Activated naive CD8-positive, alpha-beta T cell (primary cell): ENCODE data around the gene ESRRG.

Source experiments
- H3K27ac Mint-ChIP-seq: one replicate; pipeline ENCODE4 v1.8.0; 2021; ENCODE audit warnings: mixed read lengths
- H3K27me3 Mint-ChIP-seq: one replicate; pipeline ENCODE4 v1.8.0; 2021; ENCODE audit warnings: mixed read lengths
- H3K36me3 Mint-ChIP-seq: one replicate; pipeline ENCODE4 v1.8.0; 2021; ENCODE audit warnings: mixed read lengths
- H3K4me1 Mint-ChIP-seq: one replicate; pipeline ENCODE4 v1.8.0; 2021; ENCODE audit warnings: low read depth, mixed read lengths
- H3K4me3 Mint-ChIP-seq: one replicate; pipeline ENCODE4 v1.8.0; 2021; ENCODE audit warnings: mild to moderate bottlenecking, mixed read lengths
- H3K9me3 Mint-ChIP-seq: one replicate; pipeline ENCODE4 v1.8.0; 2021; ENCODE audit warnings: low read depth, mixed read lengths

ESRRG gene

DNA sequence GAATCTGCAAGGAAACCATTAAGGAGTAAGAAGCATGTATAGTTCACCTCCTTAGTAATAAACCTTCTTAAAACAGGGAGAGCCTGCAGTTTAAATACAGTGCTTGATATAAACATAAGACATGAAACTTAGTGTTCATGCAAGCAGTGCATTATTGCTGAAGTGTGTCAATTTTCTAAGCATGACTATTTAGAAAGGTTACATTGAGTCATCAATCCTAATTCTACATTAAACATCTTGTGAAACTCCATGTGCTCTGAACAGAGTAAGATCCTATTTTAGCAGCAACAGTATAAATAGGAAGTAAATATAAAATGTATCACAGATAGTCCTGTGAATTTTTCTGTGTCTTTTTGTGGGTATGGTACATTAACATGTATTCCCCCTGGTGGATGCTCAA lies 135.5 kb downstream of the ESRRG start:
- no peak overlapping the region for H3K27ac Mint-ChIP-seq
- peaks cover 20% of the 10 kb centered on the region for H3K9me3 Mint-ChIP-seq
- no peak overlapping the region for H3K4me3 Mint-ChIP-seq
- no peaks in the 10 kb centered on the region for H3K27me3 Mint-ChIP-seq
- no peaks in the 10 kb centered on the region for H3K4me1 Mint-ChIP-seq
- peaks cover 3% of the 10 kb centered on the region for H3K36me3 Mint-ChIP-seq

- H3K9me3 Mint-ChIP-seq = peaks cover 3% of the 10 kb centered on the region
- no peaks in the 10 kb centered on the region for H3K27me3 Mint-ChIP-seq
- H3K27ac Mint-ChIP-seq = no peak overlapping the region
- H3K4me3 Mint-ChIP-seq = no peak overlapping the region
- no peaks in the 10 kb centered on the region for H3K4me1 Mint-ChIP-seq
- H3K36me3 Mint-ChIP-seq = no peaks in the 10 kb centered on the region
Observed at GRCh38 chr1:216582151-216582550, 141.1 kb downstream of the ESRRG start.

DNA sequence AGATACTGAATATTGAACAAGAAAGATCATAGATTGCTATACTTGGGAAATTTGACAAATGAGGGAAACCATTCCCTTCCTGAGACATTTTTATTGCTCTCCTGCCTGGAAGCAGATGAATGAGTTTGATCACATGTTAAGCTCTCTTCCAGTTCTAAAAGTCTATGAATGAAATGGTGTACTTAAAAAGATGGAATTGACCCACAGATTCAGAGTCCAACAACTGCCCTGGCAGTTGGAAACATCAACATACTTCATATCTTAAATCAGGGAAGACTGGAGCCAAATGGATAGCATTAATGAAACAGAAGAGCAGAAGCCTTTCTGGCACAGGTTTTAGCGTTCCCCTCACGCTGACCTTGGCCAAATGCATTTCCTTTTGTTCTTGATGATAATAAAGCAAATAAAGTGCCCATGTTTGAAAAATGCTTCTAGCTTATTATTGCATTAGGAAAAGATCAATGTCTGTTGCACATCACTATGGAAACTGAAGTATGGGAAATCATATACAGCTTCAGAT lies 142.6 kb downstream of the ESRRG start:
- Mint-ChIP-seq H3K4me3 (no peak overlapping the region), H3K27ac (no peak overlapping the region), H3K27me3 (no peaks in the 10 kb centered on the region), H3K36me3 (no peaks in the 10 kb centered on the region), H3K9me3 (peaks cover 3% of the 10 kb centered on the region), H3K4me1 (no peaks in the 10 kb centered on the region)

GRCh38 chr1:216576234-216576937 lies 146.8 kb downstream of the ESRRG start:
- Mint-ChIP-seq H3K9me3 (no peaks in the 10 kb centered on the region), H3K4me3 (no peak overlapping the region), H3K36me3 (no peaks in the 10 kb centered on the region), H3K27ac (no peak overlapping the region), H3K27me3 (no peaks in the 10 kb centered on the region), H3K4me1 (no peaks in the 10 kb centered on the region)

DNA sequence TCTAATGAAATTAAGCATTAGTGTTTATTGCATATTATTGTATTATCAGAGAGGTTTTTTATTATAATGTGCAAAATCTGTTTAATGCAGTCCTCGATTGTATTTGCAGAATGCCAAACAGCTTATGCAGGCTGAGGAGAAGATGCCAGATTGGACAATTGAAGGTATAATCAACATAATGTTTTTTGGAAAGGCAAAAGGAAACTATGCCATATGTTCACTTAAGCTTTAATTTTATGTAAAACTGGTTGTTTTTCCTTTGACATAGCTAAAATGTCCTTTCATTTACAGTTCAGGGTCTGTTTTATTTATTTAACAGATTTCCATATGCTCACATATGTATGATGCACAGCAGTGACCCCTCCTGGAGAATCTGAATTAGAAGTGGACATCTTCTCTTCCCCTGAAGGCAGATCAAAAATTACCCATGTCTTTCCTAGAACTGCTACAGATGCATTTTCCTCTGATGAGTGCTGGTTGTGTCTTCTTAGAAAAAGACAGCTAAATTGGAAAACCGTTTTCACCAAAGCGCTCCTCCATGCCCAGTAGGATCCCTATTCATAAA lies 156.5 kb downstream of the ESRRG start:
- Mint-ChIP-seq H3K4me3 (no peak overlapping the region), H3K27ac (no peak overlapping the region), H3K36me3 (no peaks in the 10 kb centered on the region), H3K4me1 (no peaks in the 10 kb centered on the region), H3K27me3 (no peaks in the 10 kb centered on the region), H3K9me3 (no peaks in the 10 kb centered on the region)

DNA sequence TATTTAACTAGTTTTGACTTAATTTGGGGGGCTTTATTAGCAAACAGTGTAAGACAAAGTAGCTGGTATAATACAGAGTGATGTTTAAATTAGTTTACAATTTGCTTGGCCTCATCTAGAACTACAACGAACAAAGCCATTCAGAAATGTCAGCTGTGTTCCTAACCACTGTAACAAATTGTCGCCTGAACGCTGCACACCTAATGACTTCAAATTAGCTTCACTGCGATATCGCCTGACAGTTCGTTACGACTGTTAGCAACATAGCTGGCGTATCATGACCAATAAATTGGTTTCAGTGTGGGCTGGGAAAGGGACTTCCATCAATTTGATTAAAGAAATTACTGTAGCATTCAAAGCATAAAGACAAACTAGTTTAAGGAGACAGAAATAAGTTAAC lies 160.1 kb downstream of the ESRRG start:
- Mint-ChIP-seq H3K4me3 (no peak overlapping the region), H3K27ac (no peak overlapping the region), H3K36me3 (no peaks in the 10 kb centered on the region), H3K9me3 (no peaks in the 10 kb centered on the region), H3K4me1 (no peaks in the 10 kb centered on the region), H3K27me3 (no peaks in the 10 kb centered on the region)

DNA sequence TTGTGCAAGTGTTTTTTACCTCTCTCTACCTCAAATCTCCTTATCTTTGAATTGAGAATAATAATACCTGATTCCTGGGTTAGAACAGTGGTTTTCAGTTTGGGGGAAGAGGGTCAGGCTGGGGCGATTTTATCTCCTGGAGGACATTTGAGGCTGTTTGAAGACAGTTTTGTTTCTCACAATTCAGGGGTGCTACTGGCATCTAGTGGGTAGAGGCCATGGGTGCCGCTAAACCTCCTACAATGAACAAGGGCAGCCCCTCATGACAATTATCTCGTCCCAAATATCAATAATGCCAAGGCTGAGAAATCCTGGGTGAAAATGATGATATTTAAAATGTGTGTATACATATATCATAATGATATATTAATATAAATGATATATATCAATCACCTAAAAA lies 160.8 kb downstream of the ESRRG start:
- Mint-ChIP-seq H3K36me3 (no peaks in the 10 kb centered on the region), H3K9me3 (no peaks in the 10 kb centered on the region), H3K4me3 (no peak overlapping the region), H3K4me1 (no peaks in the 10 kb centered on the region), H3K27ac (no peak overlapping the region), H3K27me3 (no peaks in the 10 kb centered on the region)

GRCh38 chr1:216560527-216560926 lies 162.7 kb downstream of the ESRRG start:
- Mint-ChIP-seq H3K36me3 (no peaks in the 10 kb centered on the region), H3K4me3 (no peak overlapping the region), H3K27ac (no peak overlapping the region), H3K27me3 (no peaks in the 10 kb centered on the region), H3K4me1 (no peaks in the 10 kb centered on the region), H3K9me3 (no peaks in the 10 kb centered on the region)

- H3K9me3 Mint-ChIP-seq = no peaks in the 10 kb centered on the region
- no peaks in the 10 kb centered on the region for H3K4me1 Mint-ChIP-seq
- no peaks in the 10 kb centered on the region for H3K36me3 Mint-ChIP-seq
- H3K4me3 Mint-ChIP-seq = no peak overlapping the region
- no peak overlapping the region for H3K27ac Mint-ChIP-seq
- no peaks in the 10 kb centered on the region for H3K27me3 Mint-ChIP-seq
Observed at GRCh38 chr1:216559359-216559758, 163.9 kb downstream of the ESRRG start.

- H3K27me3 Mint-ChIP-seq = no peaks in the 10 kb centered on the region
- H3K27ac Mint-ChIP-seq = no peak overlapping the region
- H3K4me3 Mint-ChIP-seq = no peak overlapping the region
- H3K4me1 Mint-ChIP-seq = no peaks in the 10 kb centered on the region
- no peaks in the 10 kb centered on the region for H3K9me3 Mint-ChIP-seq
- no peaks in the 10 kb centered on the region for H3K36me3 Mint-ChIP-seq
Observed at GRCh38 chr1:216555653-216556052, 167.6 kb downstream of the ESRRG start.

GRCh38 chr1:216554934-216555333 lies 168.3 kb downstream of the ESRRG start:
- Mint-ChIP-seq H3K4me3 (no peak overlapping the region), H3K27ac (no peak overlapping the region), H3K9me3 (no peaks in the 10 kb centered on the region), H3K27me3 (no peaks in the 10 kb centered on the region), H3K36me3 (no peaks in the 10 kb centered on the region), H3K4me1 (no peaks in the 10 kb centered on the region)

- Mint-ChIP-seq H3K27me3 (no peaks in the 10 kb centered on the region), H3K4me1 (no peaks in the 10 kb centered on the region), H3K36me3 (no peaks in the 10 kb centered on the region), H3K9me3 (no peaks in the 10 kb centered on the region), H3K27ac (no peak overlapping the region), H3K4me3 (no peak overlapping the region)
Observed at GRCh38 chr1:216553766-216554165, 169.5 kb downstream of the ESRRG start.

DNA sequence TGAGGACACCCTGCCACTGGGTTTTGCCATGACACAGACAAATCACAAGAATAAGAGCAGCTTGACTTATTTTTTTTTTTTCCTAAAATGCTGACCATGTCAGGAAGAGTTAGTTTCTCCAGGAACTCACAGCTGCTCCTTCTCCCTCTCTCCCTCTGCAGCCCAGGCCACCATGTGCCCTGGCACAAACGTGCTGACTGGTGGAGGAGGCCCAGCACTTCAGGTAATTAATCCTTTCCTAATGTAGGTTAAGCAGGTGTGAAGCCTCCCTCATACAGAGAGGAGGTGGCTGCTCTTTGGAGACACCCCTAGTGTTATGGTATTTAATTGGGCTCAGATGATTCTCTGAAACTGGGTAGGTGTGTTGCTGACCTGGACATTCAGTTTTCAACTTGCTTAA lies 170.2 kb downstream of the ESRRG start:
- Mint-ChIP-seq H3K36me3 (no peaks in the 10 kb centered on the region), H3K4me1 (no peaks in the 10 kb centered on the region), H3K4me3 (no peak overlapping the region), H3K9me3 (no peaks in the 10 kb centered on the region), H3K27me3 (no peaks in the 10 kb centered on the region), H3K27ac (no peak overlapping the region)

GRCh38 chr1:216549796-216550195 lies 173.4 kb downstream of the ESRRG start:
- Mint-ChIP-seq H3K36me3 (no peaks in the 10 kb centered on the region), H3K27me3 (no peaks in the 10 kb centered on the region), H3K27ac (no peak overlapping the region), H3K4me3 (no peak overlapping the region), H3K4me1 (no peaks in the 10 kb centered on the region), H3K9me3 (no peaks in the 10 kb centered on the region)

DNA sequence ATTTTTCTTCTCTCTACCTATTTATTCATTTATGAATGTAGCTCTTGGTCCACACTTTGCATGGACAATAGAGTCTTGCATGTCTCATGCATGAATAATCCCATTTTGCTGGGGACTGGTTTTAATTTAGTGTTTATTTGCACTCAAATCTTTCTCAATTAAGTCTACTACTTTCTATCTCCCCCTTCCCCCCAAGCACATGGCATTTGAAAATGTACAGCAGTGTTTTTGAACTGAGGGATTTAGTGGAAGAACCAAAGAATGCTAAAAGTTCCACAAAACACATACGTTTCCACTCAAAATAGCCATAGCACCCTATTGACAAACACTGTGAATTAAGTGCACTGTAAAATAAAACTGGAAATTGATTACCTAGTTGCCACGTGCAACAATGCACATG lies 180.5 kb downstream of the ESRRG start:
- Mint-ChIP-seq H3K27me3 (no peaks in the 10 kb centered on the region), H3K9me3 (peaks cover 4% of the 10 kb centered on the region), H3K4me1 (no peaks in the 10 kb centered on the region), H3K36me3 (no peaks in the 10 kb centered on the region), H3K27ac (no peak overlapping the region), H3K4me3 (no peak overlapping the region)

GRCh38 chr1:216542263-216542662 lies 181.0 kb downstream of the ESRRG start:
- Mint-ChIP-seq H3K36me3 (no peaks in the 10 kb centered on the region), H3K27me3 (no peaks in the 10 kb centered on the region), H3K4me3 (no peak overlapping the region), H3K9me3 (peaks cover 4% of the 10 kb centered on the region), H3K4me1 (no peaks in the 10 kb centered on the region), H3K27ac (no peak overlapping the region)
